Peyer's patch (tissue), 4 donors: Measurements from ENCODE around the gene ANKRD53. TPM values are rescaled to one million over a fixed set of nuclear protein-coding genes. Genes with fewer than 3 reads are reported as not detected.
A peak's percentile ranks its signal among the peaks of the same experiment; 100 is the strongest.

Experiments
- DNase-seq, 3 donors: peaks; one replicate each; pipeline ENCODE4 v3.0.0-alpha.2; 2017 to 2019
- H3K27ac ChIP-seq, 4 donors: fragments of 200-600 bp; sonication (generic); one replicate each; pipeline ENCODE4 v1.5.1; 2016 to 2019
- H3K27me3 ChIP-seq, 2 donors: fragments of 200-600 bp; sonication (generic); one replicate each; pipeline ENCODE4 v1.5.1; 2019
- H3K36me3 ChIP-seq, 3 donors: fragments of 200-600 bp; sonication (generic); one replicate each; pipeline ENCODE4 v1.5.1; 2016 to 2019
- H3K4me1 ChIP-seq, 4 donors: fragments of 200-600 bp; sonication (generic); one replicate each; pipeline ENCODE4 v1.5.1; 2016 to 2019
- H3K4me3 ChIP-seq, 4 donors: fragments of 200-600 bp; sonication (generic); 1 replicate in 3 of 4; 2 replicates in 1 of 4; pipeline ENCODE4 v1.5.1; 2016 to 2019; ENCODE audit warnings: mild to moderate bottlenecking in 1 of 4
- H3K9me3 ChIP-seq, 4 donors: fragments of 200-600 bp; sonication (generic); one replicate each; pipeline ENCODE4 v1.5.1; 2016 to 2019; ENCODE audit warnings: mild to moderate bottlenecking in 1 of 4
- CTCF ChIP-seq, 6 experiments: fragments of 450-650 bp in 4 of 6; fragments of 200-600 bp in 2 of 6; sonication (generic) in 1 of 6; IDR thresholded peaks; one replicate each; pipeline ENCODE4 v1.5.1; 2017 to 2019; ENCODE audit warnings: antibody characterized with exemption in 6 of 6, mild to moderate bottlenecking in 3 of 6, moderate library complexity in 1 of 6
- POLR2A ChIP-seq, 2 donors: fragments of 450-650 bp; IDR thresholded peaks; one replicate each; pipeline ENCODE4 v1.5.1; 2017; ENCODE audit warnings: antibody characterized with exemption in 2 of 2, mild to moderate bottlenecking in 2 of 2, moderate library complexity in 2 of 2
- total RNA-seq, 4 donors: library from RNA; depleted of rRNA; stranded (reverse); fragments of >200 nt; gene quantifications; one replicate each; pipeline ENCODE4 v1.1.0, GENCODE V29; 2016

Gene ANKRD53
- total RNA-seq, 4 donors from 2014 or later = 3.5 TPM; not detected in 3

GRCh38 chr2:70959851-70960832 lies 18.3 kb upstream of the ANKRD53 start:
- Histone ChIP-seq H3K4me1 (peaks cover 0 to 7% (median 3%) of the 10 kb centered on the region in 4 donors), H3K36me3 (no peaks in the 10 kb centered on the region), H3K27ac (no peak overlapping the region), H3K27me3 (peaks cover 0 to 6% of the 10 kb centered on the region in 2 donors), H3K9me3 (no peaks in the 10 kb centered on the region), H3K4me3 (no peak overlapping the region)
- TF ChIP-seq POLR2A (IDR thresholded peaks at IDR 0.05) (no peak), CTCF (IDR thresholded peaks at IDR 0.05) (no peak)
- DNase-seq = peak in 1 of 3 donors; percentile 36

GRCh38 chr2:70960833-70961647 lies 17.4 kb upstream of the ANKRD53 start:
- peak in 2 of 3 donors; percentile 31 to 41 for DNase-seq
- H3K9me3 ChIP-seq = no peaks in the 10 kb centered on the region
- peaks cover 0 to 10% (median 3%) of the 10 kb centered on the region in 4 donors for H3K4me1 ChIP-seq
- TF ChIP-seq CTCF (IDR thresholded peaks at IDR 0.05) = no peak
- no peak for TF ChIP-seq POLR2A (IDR thresholded peaks at IDR 0.05)
- H3K4me3 ChIP-seq = no peak overlapping the region
- H3K27me3 ChIP-seq = peaks cover 0 to 6% of the 10 kb centered on the region in 2 donors
- no peak overlapping the region for H3K27ac ChIP-seq
- H3K36me3 ChIP-seq = no peaks in the 10 kb centered on the region

GRCh38 chr2:70961648-70961994 lies 16.8 kb upstream of the ANKRD53 start:
- TF ChIP-seq CTCF (IDR thresholded peaks at IDR 0.05) = no peak
- no peak for TF ChIP-seq POLR2A (IDR thresholded peaks at IDR 0.05)
- H3K4me1 ChIP-seq = peaks cover 0 to 10% (median 3%) of the 10 kb centered on the region in 4 donors
- no peak overlapping the region for H3K27ac ChIP-seq
- H3K9me3 ChIP-seq = no peaks in the 10 kb centered on the region
- no peak overlapping the region for H3K4me3 ChIP-seq
- H3K36me3 ChIP-seq = no peaks in the 10 kb centered on the region
- DNase-seq = no peak
- H3K27me3 ChIP-seq = peaks cover 0 to 6% of the 10 kb centered on the region in 2 donors

- H3K27me3 ChIP-seq = peaks cover 0 to 6% of the 10 kb centered on the region in 2 donors
Observed at GRCh38 chr2:70962211-70962884, 16.1 kb upstream of the ANKRD53 start.

More at GRCh38 chr2:70962211-70962884, 16.1 kb upstream of the ANKRD53 start:
- peaks cover 0 to 10% (median 3%) of the 10 kb centered on the region in 4 donors for H3K4me1 ChIP-seq
- no peaks in the 10 kb centered on the region for H3K36me3 ChIP-seq
- no peak overlapping the region for H3K4me3 ChIP-seq
- DNase-seq = no peak
- no peaks in the 10 kb centered on the region for H3K9me3 ChIP-seq
- no peak overlapping the region for H3K27ac ChIP-seq
- TF ChIP-seq POLR2A (IDR thresholded peaks at IDR 0.05) = no peak
- no peak for TF ChIP-seq CTCF (IDR thresholded peaks at IDR 0.05)
